ENCODE data around the gene NOD1. TPM values are rescaled to one million over a fixed set of nuclear protein-coding genes. Genes with fewer than 3 reads are reported as not detected.

NOD1 gene
- total RNA-seq, 1 donor from 2014 or later: 24.4 TPM

- no peak for DNase-seq (ENCODE audit: low spot score)
Observed at GRCh38 chr7:30450240-30450982, 28.2 kb downstream of the NOD1 start.

GRCh38 chr7:30448461-30449189 is 30.0 kb downstream of the NOD1 start:
- DNase-seq (ENCODE audit: low spot score): no peak

- no peak for DNase-seq (ENCODE audit: low spot score)
Observed at GRCh38 chr7:30447466-30447865, 31.1 kb downstream of the NOD1 start.

GRCh38 chr7:30446266-30446665 is 32.3 kb downstream of the NOD1 start:
- DNase-seq (ENCODE audit: low spot score): no peak

- DNase-seq (ENCODE audit: low spot score): peak; percentile 67
Observed at GRCh38 chr7:30445770-30446169, 32.8 kb downstream of the NOD1 start.

GRCh38 chr7:30437823-30438574 is 40.6 kb downstream of the NOD1 start:
- no peak for DNase-seq (ENCODE audit: low spot score)

- DNase-seq (ENCODE audit: low spot score): no peak
Observed at GRCh38 chr7:30436518-30436917, 42.1 kb downstream of the NOD1 start.

- no peak for DNase-seq (ENCODE audit: low spot score)
Observed at GRCh38 chr7:30436046-30436445, 42.5 kb downstream of the NOD1 start.

GRCh38 chr7:30434140-30434799 is 44.3 kb downstream of the NOD1 start:
- DNase-seq (ENCODE audit: low spot score): no peak

- DNase-seq (ENCODE audit: low spot score): no peak
Observed at GRCh38 chr7:30433506-30433905, 45.1 kb downstream of the NOD1 start.

GRCh38 chr7:30433082-30433481 is 45.5 kb downstream of the NOD1 start:
- no peak for DNase-seq (ENCODE audit: low spot score)

GRCh38 chr7:30430777-30431176 is 47.8 kb downstream of the NOD1 start:
- no peak for DNase-seq (ENCODE audit: low spot score)

- peak; percentile 72 for DNase-seq (ENCODE audit: low spot score)
Observed at GRCh38 chr7:30430276-30430675, 48.3 kb downstream of the NOD1 start.

GRCh38 chr7:30429156-30429530 is 49.4 kb downstream of the NOD1 start:
- DNase-seq (ENCODE audit: low spot score): no peak

GRCh38 chr7:30428246-30429155 is 50.1 kb downstream of the NOD1 start:
- DNase-seq (ENCODE audit: low spot score): no peak

- DNase-seq (ENCODE audit: low spot score): no peak
Observed at GRCh38 chr7:30427296-30428070, 51.1 kb downstream of the NOD1 start.

- DNase-seq (ENCODE audit: low spot score): no peak
Observed at GRCh38 chr7:30424506-30424905, 54.1 kb downstream of the NOD1 start.

- no peak for DNase-seq (ENCODE audit: low spot score)
Observed at GRCh38 chr7:30423788-30424505, 54.6 kb downstream of the NOD1 start.

GRCh38 chr7:30422922-30423321 is 55.7 kb downstream of the NOD1 start:
- DNase-seq (ENCODE audit: low spot score): no peak

Measured in ureter (tissue), 1 donor.